GM23248 (cell line): Measurements from ENCODE around the gene SSX2IP.

Experiments used
- EZH2 ChIP-seq: fragments of 200-600 bp; sonication (generic); IDR thresholded peaks from 2 replicates; pipeline ENCODE4 v1.6.1; 2018; ENCODE audit warnings: antibody characterized with exemption, mild to moderate bottlenecking; ENCODE audit not compliant: insufficient read depth, poor library complexity, severe bottlenecking
- EZH2phosphoT487 ChIP-seq: fragments of 200-600 bp; sonication (generic); IDR thresholded peaks from 2 replicates; pipeline ENCODE4 v1.6.1; 2018; ENCODE audit warnings: antibody characterized with exemption, moderate library complexity, mild to moderate bottlenecking, low read depth; ENCODE audit not compliant: insufficient read depth

DNA sequence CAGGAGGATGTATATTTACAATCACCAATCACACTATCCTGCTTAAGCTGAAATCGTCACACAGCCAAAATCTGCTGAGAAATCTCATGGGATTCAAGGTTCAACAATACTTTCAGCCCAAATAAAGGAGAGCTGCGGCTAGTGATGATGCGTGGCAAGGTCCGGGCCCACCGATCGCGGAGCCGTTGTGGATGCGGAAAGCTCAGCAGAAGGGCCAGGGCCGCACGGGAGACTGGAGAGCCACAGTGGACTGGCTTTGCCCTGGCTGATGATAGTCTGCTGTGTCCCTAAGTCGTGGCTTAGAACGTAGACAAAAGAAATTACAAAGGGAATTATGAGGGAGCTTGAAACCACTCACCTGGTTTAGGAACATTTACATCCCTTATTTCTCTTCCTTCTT lies 48.0 kb upstream of the SSX2IP start:
- TF ChIP-seq EZH2: no peak
- no peak for TF ChIP-seq EZH2phosphoT487
